HepG2 (cell line): ENCODE data around the gene ELN. TPM values are rescaled to one million over a fixed set of nuclear protein-coding genes. Genes with fewer than 3 reads are reported as not detected.

ENCODE experiments used
- FOXK2 ChIP-seq: fragments of 450-650 bp; IDR thresholded peaks from 2 replicates; pipeline ENCODE4 v1.6.1; 2016
- HNRNPH1 ChIP-seq: fragments of 200-400 bp; formaldehyde crosslinking; optimal IDR thresholded peaks from 2 replicates; pipeline ENCODE3; 2017; ENCODE audit warnings: mild to moderate bottlenecking, low read depth, low read length
- HNRNPL ChIP-seq: fragments of 200-400 bp; formaldehyde crosslinking; IDR thresholded peaks from 2 replicates; pipeline ENCODE4 v1.6.1; 2017; ENCODE audit warnings: mild to moderate bottlenecking, low read depth, low read length
- NR2F6 ChIP-seq, 2 experiments: IDR thresholded peaks; 2 replicates each; pipeline ENCODE4 v1.6.1; 2016; ENCODE audit warnings: antibody characterized with exemption in 1 of 2, mild to moderate bottlenecking in 1 of 2
- RARG ChIP-seq: sonication (generic); formaldehyde crosslinking; IDR thresholded peaks from 2 replicates; pipeline ENCODE4 v1.4.0; 2020; ENCODE audit warnings: low read depth, mild to moderate bottlenecking, missing genetic modification reagents
- RCOR2 ChIP-seq: IDR thresholded peaks from 2 replicates; pipeline ENCODE4 v1.6.1; 2016; ENCODE audit warnings: missing biosample characterization, missing genetic modification reagents
- SKI ChIP-seq: fragments of 450-650 bp; IDR thresholded peaks from one replicate; pipeline ENCODE4 v1.6.1; 2018; ENCODE audit warnings: mild to moderate bottlenecking; ENCODE audit not compliant: partially characterized antibody
- SMYD3 ChIP-seq: sonication (generic); formaldehyde crosslinking; IDR thresholded peaks from 2 replicates; pipeline ENCODE4 v1.8.1; 2023; ENCODE audit warnings: mild to moderate bottlenecking, missing genetic modification reagents
- SNRNP70 ChIP-seq: fragments of 200-400 bp; formaldehyde crosslinking; IDR thresholded peaks from 2 replicates; pipeline ENCODE4 v1.6.1; 2017; ENCODE audit warnings: mild to moderate bottlenecking, low read depth, low read length, moderate library complexity
- SOX13 ChIP-seq, 3 experiments: fragments of 450-650 bp in 1 of 3; sonication (generic) in 1 of 3; formaldehyde crosslinking in 1 of 3; IDR thresholded peaks in 2 of 3; conservative IDR thresholded peaks in 1 of 3; 2 replicates each; pipeline versions ENCODE4 v1.5.0 to v1.6.1; 2016 to 2020; ENCODE audit warnings: antibody characterized with exemption in 1 of 3, mild to moderate bottlenecking in 1 of 3, missing compliant biosample characterization in 1 of 3, missing genetic modification reagents in 1 of 3, moderate library complexity in 1 of 3
- SRY ChIP-seq: sonication (generic); formaldehyde crosslinking; IDR thresholded peaks from 2 replicates; pipeline ENCODE4 v1.8.0; 2022; ENCODE audit warnings: mild to moderate bottlenecking, missing genetic modification reagents
- TBL1XR1 ChIP-seq: fragments of 150-350 bp; IDR thresholded peaks from 2 replicates; pipeline ENCODE4 v1.6.1; 2014; ENCODE audit warnings: borderline replicate concordance, low read length; ENCODE audit not compliant: partially characterized antibody
- TBP ChIP-seq: sonication (generic); formaldehyde crosslinking; IDR thresholded peaks from 2 replicates; pipeline ENCODE4 v1.5.0; 2020; ENCODE audit warnings: missing genetic modification reagents
- ZBTB21 ChIP-seq: sonication (generic); formaldehyde crosslinking; IDR thresholded peaks from 2 replicates; pipeline ENCODE4 v1.4.0; 2020; ENCODE audit warnings: missing genetic modification reagents
- ZBTB3 ChIP-seq: sonication (generic); formaldehyde crosslinking; IDR thresholded peaks from 2 replicates; pipeline ENCODE4 v1.4.0; 2020; ENCODE audit warnings: low read depth, mild to moderate bottlenecking, moderate library complexity, missing genetic modification reagents, borderline replicate concordance
- ZKSCAN1 ChIP-seq: fragments of 150-350 bp; IDR thresholded peaks from 2 replicates; pipeline ENCODE4 v1.6.1; 2014; ENCODE audit warnings: low read length
- ZNF235 ChIP-seq: sonication (generic); formaldehyde crosslinking; IDR thresholded peaks from 2 replicates; pipeline ENCODE4 v1.8.1; 2023; ENCODE audit warnings: mild to moderate bottlenecking, missing genetic modification reagents, borderline replicate concordance
- ZNF329 ChIP-seq: sonication (generic); formaldehyde crosslinking; IDR thresholded peaks from 2 replicates; pipeline ENCODE4 v1.9.0; 2021; ENCODE audit warnings: low read depth, mild to moderate bottlenecking, missing genetic modification reagents
- ZNF83 ChIP-seq: sonication (generic); formaldehyde crosslinking; IDR thresholded peaks from 2 replicates; pipeline ENCODE4 v1.4.0; 2020; ENCODE audit warnings: missing genetic modification reagents, mild to moderate bottlenecking, borderline replicate concordance
- polyA plus RNA-seq, 8 experiments: library from polyadenylated mRNA; depleted of rRNA in 3 of 8; stranded (reverse) in 7 of 8; unstranded in 1 of 8; fragments of >200 nt; fragmentation: Illumina TruSeq in 4 of 8; extraction: Trizol in 4 of 8; gene quantifications; 2 replicates each; pipeline versions ENCODE4 v1.2.1 to v1.2.3, GENCODE V29; 2011 to 2016; ENCODE audit warnings: low read depth in 4 of 8, missing spikeins in 1 of 8, mixed read lengths in 1 of 8; ENCODE audit not compliant: insufficient read depth in 1 of 8
- total RNA-seq, 5 experiments: library from RNA; depleted of rRNA; stranded (reverse); fragments of >200 nt; fragmentation: Illumina TruSeq; extraction: Trizol; gene quantifications; 2 replicates each; pipeline ENCODE4 v1.2.3, GENCODE V29; 2016; ENCODE audit warnings: low read depth in 1 of 5
- TF ChIP-seq, protein P1 (sequence below): sonication (generic); formaldehyde crosslinking; IDR thresholded peaks from 2 replicates; pipeline ENCODE4 v1.4.0; 2020; ENCODE audit warnings: mild to moderate bottlenecking, missing genetic modification reagents
- TF ChIP-seq, protein P2 (sequence below), 2 experiments: IDR thresholded peaks; 2 replicates each; pipeline ENCODE4 v1.6.1; 2011 to 2012; ENCODE audit warnings: low read length in 2 of 2, borderline replicate concordance in 1 of 2, low read depth in 1 of 2, mild to moderate bottlenecking in 1 of 2, moderate library complexity in 1 of 2
- TF ChIP-seq, protein P3 (sequence below): sonication (generic); IDR thresholded peaks from 2 replicates; pipeline ENCODE4 v1.6.1; 2016; ENCODE audit warnings: low read depth, borderline replicate concordance
- TF ChIP-seq, protein P4 (sequence below): sonication (generic); formaldehyde crosslinking; IDR thresholded peaks from 2 replicates; pipeline ENCODE4 v1.5.0; 2020; ENCODE audit warnings: missing genetic modification reagents
- TF ChIP-seq, protein P5 (sequence below): sonication (generic); formaldehyde crosslinking; IDR thresholded peaks from 2 replicates; pipeline ENCODE4 v1.4.0; 2020; ENCODE audit warnings: mild to moderate bottlenecking, missing genetic modification reagents

Gene ELN
- total and polyA plus RNA-seq, 2 of the 13 experiments (the other 11 are each of a cell fraction or from before 2014, with no cell fraction given), result 0.15 to 0.37 TPM

DNA sequence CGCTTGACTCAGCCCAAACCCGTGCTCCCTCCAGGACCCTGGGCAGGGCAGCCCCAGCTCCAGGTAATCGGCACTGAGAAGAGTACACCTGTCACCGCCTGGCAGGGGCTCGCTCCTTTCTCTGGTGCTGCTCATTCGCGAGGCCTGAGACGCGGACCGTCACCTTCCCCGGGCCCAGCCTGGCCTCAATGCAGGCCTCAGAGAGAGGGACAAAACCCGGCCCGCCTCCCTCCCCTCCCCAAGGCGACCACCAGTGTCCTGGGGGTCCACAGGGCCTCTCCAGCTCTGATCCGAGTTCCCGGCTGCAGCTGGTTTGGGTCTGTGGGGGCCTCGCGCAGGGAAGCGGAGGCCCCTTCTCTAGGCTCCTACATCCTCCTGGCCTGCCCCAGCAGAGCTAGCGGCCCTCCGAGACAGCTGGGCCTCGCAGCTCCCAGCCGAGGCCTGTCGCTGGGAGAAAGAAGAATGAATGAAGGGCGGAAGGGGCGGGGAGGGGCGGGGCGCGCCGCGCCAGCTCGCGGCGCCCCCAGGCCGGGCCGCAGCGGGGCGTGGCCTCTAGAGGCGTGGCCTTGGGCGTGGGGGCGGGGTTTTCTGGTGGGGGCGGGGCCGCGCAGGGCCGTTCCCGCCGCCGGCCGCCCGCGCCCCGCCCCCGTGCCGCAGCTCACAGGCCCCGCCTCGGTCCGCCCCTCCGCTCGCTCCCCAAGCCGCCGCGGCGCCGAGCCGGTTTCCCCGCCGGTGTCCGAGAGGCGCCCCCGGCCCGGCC is 55.3 kb downstream of the ELN start, which contains the start of gene LIMK1 (continued):
- TF ChIP-seq SKI (no peak), ZKSCAN1 (no peak), SOX13 (IDR thresholded peaks at IDR 0.05) (no peak), SOX13 (CRISPR knock-in tag; conservative IDR thresholded peaks at IDR 0.05 in 1 of 2, IDR thresholded peaks at IDR 0.05 in 1 of 2) (no peak), SMYD3 (CRISPR knock-in tag) (no peak), SRY (CRISPR knock-in tag) (no peak), SNRNP70 (no peak), TBL1XR1 (no peak), TBP (CRISPR knock-in tag) (no peak), RARG (no peak), NR2F6 (IDR thresholded peaks at IDR 0.05) (no peak), NR2F6 (CRISPR knock-in tag; IDR thresholded peaks at IDR 0.05) (no peak), ZBTB21 (CRISPR knock-in tag) (no peak), ZBTB3 (CRISPR knock-in tag) (no peak), HNRNPH1 (no peak), FOXK2 (no peak), ZNF235 (CRISPR knock-in tag) (no peak), HNRNPL (no peak), ZNF329 (no peak), ZNF83 (CRISPR knock-in tag) (no peak), RCOR2 (no peak)
- TF ChIP-seq, protein P1, sequence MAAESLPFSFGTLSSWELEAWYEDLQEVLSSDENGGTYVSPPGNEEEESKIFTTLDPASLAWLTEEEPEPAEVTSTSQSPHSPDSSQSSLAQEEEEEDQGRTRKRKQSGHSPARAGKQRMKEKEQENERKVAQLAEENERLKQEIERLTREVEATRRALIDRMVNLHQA (CRISPR knock-in tag), result no peak
- TF ChIP-seq, protein P2, sequence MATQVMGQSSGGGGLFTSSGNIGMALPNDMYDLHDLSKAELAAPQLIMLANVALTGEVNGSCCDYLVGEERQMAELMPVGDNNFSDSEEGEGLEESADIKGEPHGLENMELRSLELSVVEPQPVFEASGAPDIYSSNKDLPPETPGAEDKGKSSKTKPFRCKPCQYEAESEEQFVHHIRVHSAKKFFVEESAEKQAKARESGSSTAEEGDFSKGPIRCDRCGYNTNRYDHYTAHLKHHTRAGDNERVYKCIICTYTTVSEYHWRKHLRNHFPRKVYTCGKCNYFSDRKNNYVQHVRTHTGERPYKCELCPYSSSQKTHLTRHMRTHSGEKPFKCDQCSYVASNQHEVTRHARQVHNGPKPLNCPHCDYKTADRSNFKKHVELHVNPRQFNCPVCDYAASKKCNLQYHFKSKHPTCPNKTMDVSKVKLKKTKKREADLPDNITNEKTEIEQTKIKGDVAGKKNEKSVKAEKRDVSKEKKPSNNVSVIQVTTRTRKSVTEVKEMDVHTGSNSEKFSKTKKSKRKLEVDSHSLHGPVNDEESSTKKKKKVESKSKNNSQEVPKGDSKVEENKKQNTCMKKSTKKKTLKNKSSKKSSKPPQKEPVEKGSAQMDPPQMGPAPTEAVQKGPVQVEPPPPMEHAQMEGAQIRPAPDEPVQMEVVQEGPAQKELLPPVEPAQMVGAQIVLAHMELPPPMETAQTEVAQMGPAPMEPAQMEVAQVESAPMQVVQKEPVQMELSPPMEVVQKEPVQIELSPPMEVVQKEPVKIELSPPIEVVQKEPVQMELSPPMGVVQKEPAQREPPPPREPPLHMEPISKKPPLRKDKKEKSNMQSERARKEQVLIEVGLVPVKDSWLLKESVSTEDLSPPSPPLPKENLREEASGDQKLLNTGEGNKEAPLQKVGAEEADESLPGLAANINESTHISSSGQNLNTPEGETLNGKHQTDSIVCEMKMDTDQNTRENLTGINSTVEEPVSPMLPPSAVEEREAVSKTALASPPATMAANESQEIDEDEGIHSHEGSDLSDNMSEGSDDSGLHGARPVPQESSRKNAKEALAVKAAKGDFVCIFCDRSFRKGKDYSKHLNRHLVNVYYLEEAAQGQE (IDR thresholded peaks at IDR 0.05; ENCODE audit: borderline replicate concordance in 1 of 2, low read depth in 1 of 2, low read length in 2 of 2), result no peak
- TF ChIP-seq, protein P3, sequence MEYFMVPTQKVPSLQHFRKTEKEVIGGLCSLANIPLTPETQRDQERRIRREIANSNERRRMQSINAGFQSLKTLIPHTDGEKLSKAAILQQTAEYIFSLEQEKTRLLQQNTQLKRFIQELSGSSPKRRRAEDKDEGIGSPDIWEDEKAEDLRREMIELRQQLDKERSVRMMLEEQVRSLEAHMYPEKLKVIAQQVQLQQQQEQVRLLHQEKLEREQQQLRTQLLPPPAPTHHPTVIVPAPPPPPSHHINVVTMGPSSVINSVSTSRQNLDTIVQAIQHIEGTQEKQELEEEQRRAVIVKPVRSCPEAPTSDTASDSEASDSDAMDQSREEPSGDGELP, result peak; percentile 56; the same call in 1 of the 2 replicates
- TF ChIP-seq, protein P4, sequence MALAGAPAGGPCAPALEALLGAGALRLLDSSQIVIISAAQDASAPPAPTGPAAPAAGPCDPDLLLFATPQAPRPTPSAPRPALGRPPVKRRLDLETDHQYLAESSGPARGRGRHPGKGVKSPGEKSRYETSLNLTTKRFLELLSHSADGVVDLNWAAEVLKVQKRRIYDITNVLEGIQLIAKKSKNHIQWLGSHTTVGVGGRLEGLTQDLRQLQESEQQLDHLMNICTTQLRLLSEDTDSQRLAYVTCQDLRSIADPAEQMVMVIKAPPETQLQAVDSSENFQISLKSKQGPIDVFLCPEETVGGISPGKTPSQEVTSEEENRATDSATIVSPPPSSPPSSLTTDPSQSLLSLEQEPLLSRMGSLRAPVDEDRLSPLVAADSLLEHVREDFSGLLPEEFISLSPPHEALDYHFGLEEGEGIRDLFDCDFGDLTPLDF (CRISPR knock-in tag), result no peak
- TF ChIP-seq, protein P5, sequence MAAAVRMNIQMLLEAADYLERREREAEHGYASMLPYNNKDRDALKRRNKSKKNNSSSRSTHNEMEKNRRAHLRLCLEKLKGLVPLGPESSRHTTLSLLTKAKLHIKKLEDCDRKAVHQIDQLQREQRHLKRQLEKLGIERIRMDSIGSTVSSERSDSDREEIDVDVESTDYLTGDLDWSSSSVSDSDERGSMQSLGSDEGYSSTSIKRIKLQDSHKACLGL (CRISPR knock-in tag), result no peak
